ENCODE results near the gene CFAP52.
"Not testable (repeated sequence)": the region's sequence is repeated elsewhere in the genome, so short reads cannot be mapped to it uniquely, and the experiment has no call there.

Gene CFAP52, protein sequence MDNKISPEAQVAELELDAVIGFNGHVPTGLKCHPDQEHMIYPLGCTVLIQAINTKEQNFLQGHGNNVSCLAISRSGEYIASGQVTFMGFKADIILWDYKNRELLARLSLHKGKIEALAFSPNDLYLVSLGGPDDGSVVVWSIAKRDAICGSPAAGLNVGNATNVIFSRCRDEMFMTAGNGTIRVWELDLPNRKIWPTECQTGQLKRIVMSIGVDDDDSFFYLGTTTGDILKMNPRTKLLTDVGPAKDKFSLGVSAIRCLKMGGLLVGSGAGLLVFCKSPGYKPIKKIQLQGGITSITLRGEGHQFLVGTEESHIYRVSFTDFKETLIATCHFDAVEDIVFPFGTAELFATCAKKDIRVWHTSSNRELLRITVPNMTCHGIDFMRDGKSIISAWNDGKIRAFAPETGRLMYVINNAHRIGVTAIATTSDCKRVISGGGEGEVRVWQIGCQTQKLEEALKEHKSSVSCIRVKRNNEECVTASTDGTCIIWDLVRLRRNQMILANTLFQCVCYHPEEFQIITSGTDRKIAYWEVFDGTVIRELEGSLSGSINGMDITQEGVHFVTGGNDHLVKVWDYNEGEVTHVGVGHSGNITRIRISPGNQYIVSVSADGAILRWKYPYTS

GRCh38 chr17:9576521-9577372 lies at the start of gene CFAP52:
CFAP52 (plus strand) TSS chr17:9576642; CDS start chr17:9576696, 54 bp downstream.
- peak; percentile 59 to 61 for DNase-seq (ENCODE audit: extremely low read depth in 1 of 2, low read depth in 1 of 2)

- DNase-seq (ENCODE audit: extremely low read depth in 1 of 2, low read depth in 1 of 2): no peak
These were observed 48.7 kb upstream of the CFAP52 start for GRCh38 chr17:9527788-9528187.

GRCh38 chr17:9529033-9529700 lies 47.3 kb upstream of the CFAP52 start:
- DNase-seq (ENCODE audit: extremely low read depth in 1 of 2, low read depth in 1 of 2): no peak

- no peak for DNase-seq (ENCODE audit: extremely low read depth in 1 of 2, low read depth in 1 of 2)
These were observed 45.4 kb upstream of the CFAP52 start for GRCh38 chr17:9531034-9531433.

- no peak for DNase-seq (ENCODE audit: extremely low read depth in 1 of 2, low read depth in 1 of 2)
These were observed 43.7 kb upstream of the CFAP52 start for GRCh38 chr17:9532715-9533114.

GRCh38 chr17:9533441-9533840 lies 43.0 kb upstream of the CFAP52 start:
- no peak for DNase-seq (ENCODE audit: extremely low read depth in 1 of 2, low read depth in 1 of 2)

GRCh38 chr17:9536061-9536460 lies 40.4 kb upstream of the CFAP52 start:
- no peak for DNase-seq (ENCODE audit: extremely low read depth in 1 of 2, low read depth in 1 of 2)

DNA sequence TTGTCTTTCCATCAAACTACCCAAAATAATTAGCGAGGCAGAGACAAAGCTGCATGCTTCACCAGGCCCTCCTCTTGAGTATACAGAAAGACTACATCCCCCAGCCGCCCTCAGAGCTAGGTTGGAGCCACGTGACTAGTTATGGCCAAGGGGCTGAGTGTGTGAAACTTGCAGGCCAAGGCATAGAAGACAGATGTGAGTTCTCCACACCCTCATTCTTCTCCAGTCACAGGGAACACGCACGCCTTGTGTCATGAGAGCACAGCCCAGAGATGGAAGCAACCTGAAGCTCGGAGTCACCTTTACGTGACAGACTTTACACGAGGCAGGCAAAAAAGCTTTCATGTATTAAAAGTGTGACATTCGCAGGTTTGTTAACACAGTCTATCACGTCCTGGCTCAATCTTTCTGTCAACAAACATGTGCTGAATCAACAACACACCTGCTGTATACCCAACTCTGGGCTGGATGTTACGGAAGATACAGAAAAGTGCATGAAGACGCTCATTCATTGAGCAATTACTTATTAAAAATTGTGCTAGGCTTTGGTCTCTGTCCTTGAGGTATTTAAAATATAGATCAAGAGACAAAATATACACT lies 39.2 kb upstream of the CFAP52 start:
- DNase-seq (ENCODE audit: extremely low read depth in 1 of 2, low read depth in 1 of 2): no peak

DNA sequence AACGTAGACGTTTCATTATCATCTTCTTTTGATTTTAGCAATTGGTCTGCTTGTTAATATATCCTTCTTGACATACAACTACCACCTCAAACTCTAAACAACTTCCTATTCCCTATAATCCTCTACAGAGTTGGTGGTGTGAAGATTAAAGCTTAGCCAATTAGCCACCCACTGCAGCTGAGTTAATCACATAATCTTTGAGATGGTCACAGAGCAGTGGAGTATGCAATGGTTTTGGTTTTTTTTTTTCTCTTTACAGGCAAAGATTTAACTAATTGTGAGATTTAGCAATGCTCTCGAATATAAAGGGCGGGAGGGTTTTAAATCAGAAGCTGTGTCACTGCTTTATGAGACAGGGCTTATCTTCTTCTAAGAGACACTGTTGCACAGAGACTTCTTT lies 37.8 kb upstream of the CFAP52 start:
- DNase-seq (ENCODE audit: extremely low read depth in 1 of 2, low read depth in 1 of 2): no peak

DNA sequence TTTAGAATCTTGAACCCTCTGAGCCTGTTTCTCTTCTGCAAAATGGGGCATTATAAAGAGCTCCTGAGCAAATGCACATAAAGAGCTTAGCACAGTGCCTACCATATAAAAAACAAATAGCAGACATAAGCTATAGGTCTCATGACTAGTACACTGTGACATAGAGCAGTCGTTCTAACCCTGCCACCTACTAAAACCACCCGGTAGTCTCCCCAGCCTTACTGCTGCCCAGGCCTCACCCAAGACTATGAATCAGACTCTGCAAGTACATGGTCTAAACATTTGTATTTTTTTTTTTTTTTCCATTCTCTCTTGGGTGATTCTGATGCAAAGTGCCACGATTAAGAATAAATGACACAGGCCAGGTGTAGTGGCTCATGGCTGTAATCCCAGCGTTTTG lies 34.7 kb upstream of the CFAP52 start:
- DNase-seq (ENCODE audit: extremely low read depth in 1 of 2, low read depth in 1 of 2): no peak

- no peak for DNase-seq (ENCODE audit: extremely low read depth in 1 of 2, low read depth in 1 of 2)
These were observed 32.2 kb upstream of the CFAP52 start for GRCh38 chr17:9544221-9544620.

GRCh38 chr17:9549215-9549614 lies 27.2 kb upstream of the CFAP52 start:
- DNase-seq (ENCODE audit: extremely low read depth in 1 of 2, low read depth in 1 of 2): no peak

DNA sequence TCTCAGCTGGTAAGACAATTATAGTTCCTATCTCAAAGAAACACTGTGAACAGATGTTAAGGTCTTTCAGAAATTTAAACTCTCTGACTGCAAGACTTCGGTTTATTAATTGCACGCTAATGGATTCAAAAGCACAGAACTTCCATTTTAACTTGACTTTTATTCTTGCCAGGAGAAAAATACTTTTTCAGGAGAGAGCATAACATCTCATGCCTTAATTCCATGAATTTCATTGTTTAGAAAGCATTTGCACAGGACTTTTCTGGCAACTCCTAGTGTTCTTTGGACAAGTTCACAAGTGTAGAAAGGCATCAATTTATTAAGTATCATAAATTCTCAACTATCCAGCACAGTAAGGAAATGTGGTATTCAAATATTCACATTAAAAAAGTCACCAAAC lies 23.3 kb upstream of the CFAP52 start:
- no peak for DNase-seq (ENCODE audit: extremely low read depth in 1 of 2, low read depth in 1 of 2)

GRCh38 chr17:9553596-9553995 lies 22.8 kb upstream of the CFAP52 start:
- no peak for DNase-seq (ENCODE audit: extremely low read depth in 1 of 2, low read depth in 1 of 2)

- DNase-seq (ENCODE audit: extremely low read depth in 1 of 2, low read depth in 1 of 2): peak in 1 of 2 donors; percentile 39
These were observed 21.7 kb upstream of the CFAP52 start for GRCh38 chr17:9554715-9555114.

- no peak for DNase-seq (ENCODE audit: extremely low read depth in 1 of 2, low read depth in 1 of 2)
These were observed 19.2 kb upstream of the CFAP52 start for GRCh38 chr17:9557161-9557755.

DNA sequence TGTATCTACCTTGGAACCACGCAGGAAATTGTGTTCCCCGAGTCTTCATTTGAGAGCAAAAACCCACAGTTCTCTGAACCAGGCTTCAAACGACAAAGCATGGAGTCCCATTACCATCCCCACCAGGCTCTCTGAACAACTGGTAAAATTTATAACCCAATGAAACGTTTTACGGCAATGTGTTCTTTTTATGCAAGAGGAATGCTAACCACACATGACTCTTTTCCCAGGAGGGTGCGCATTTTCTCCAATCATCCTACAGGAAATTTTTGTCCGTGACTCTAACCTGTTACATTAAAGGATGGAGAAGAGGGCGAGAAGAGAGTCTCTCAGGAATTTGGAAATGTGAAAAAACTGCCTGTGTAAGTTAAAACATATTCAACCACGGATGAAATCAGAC lies 18.6 kb upstream of the CFAP52 start:
- no peak for DNase-seq (ENCODE audit: extremely low read depth in 1 of 2, low read depth in 1 of 2)

- DNase-seq (ENCODE audit: extremely low read depth in 1 of 2, low read depth in 1 of 2): no peak
These were observed 12.3 kb upstream of the CFAP52 start for GRCh38 chr17:9564104-9564503.

DNA sequence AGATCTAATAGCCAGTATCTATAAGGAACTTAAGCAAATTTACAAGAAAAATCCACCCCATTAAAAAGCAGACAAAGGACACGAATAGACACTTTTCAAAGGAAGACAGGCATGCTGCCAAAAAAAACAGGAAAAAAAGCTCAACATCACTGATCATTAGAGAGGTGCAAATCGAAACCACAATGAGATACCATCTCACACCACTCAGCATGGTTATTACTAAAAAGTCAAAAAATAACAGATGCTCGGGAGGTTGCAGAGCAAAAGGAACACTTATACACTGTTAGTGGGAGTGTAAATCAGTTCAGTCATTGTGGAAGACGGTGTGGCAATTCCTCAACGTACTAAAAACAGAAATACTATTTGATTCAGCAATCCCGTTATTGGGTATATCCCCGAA lies 10.4 kb upstream of the CFAP52 start:
- DNase-seq (ENCODE audit: extremely low read depth in 1 of 2, low read depth in 1 of 2): no peak

GRCh38 chr17:9566739-9567138 lies 9.7 kb upstream of the CFAP52 start:
- not testable (repeated sequence) for DNase-seq (ENCODE audit: extremely low read depth in 1 of 2, low read depth in 1 of 2)

Measured in stimulated activated CD8-positive, alpha-beta memory T cell treated with anti-CD3 and anti-CD28 coated beads, Interleukin-7, amount 100 ng/mL, for 48 hours (primary cell).